HG03097 (cell line): ENCODE results near the gene DEPDC4.
A peak's percentile ranks its signal among the peaks of the same experiment; 100 is the strongest.
"Not testable (repeated sequence)": the region's sequence is repeated elsewhere in the genome, so short reads cannot be mapped to it uniquely, and the experiment has no call there.

Experiments
- ATAC-seq: cut with Tn5 transposase; IDR thresholded peaks from one replicate; pipeline ENCODE4 v1.9.1; 2021; ENCODE audit not compliant: unreplicated experiment, low FRiP score

Gene DEPDC4

DNA sequence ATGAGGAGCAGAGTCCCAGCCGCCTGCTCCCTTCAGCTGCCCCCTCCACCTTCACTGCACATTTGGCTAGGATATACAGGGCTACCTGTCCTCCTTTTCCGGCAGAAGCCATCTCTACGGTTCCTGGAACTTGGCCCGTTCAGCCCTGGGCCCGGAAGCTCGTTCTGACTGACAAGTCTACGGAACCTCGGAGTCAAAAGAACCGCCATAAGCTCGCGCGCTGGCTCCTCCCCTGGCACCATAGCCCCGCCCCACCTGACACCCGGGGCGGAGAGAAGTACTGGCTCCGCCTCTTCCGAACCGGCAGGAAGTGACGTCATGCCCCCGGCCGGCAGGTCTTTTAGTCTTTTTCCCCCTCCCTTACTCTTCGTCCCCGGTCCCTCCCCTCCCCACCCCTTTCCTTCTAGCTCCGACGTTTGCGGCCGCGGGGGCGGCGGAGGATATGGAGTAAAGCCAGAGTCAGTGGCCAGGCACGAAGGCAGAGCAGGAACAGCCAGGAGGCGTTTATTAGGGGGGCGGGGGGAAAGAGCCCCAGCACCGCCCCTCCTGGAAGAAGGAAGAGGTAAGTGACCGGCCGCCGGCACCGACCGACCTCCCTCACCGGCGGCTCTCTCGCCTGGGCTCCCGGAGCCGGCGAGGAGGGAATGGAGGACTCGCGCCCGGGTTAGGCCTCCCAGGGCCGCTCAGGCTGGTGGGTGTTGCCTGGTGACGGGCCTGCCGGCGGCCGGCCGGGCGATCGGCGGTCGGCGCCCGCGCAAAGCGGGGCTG lies at the start of gene DEPDC4, which contains the start of gene SCYL2:
Gene DEPDC4 (minus strand): TSS at position 245 of the 768 bp plus-strand sequence. CDS start 3 bp downstream, at position 242.
Gene SCYL2 (plus strand): TSS at position 343 of the 768 bp plus-strand sequence. CDS start 15,794 bp downstream, outside the sequence.
- peak; percentile 92 for ATAC-seq

DNA sequence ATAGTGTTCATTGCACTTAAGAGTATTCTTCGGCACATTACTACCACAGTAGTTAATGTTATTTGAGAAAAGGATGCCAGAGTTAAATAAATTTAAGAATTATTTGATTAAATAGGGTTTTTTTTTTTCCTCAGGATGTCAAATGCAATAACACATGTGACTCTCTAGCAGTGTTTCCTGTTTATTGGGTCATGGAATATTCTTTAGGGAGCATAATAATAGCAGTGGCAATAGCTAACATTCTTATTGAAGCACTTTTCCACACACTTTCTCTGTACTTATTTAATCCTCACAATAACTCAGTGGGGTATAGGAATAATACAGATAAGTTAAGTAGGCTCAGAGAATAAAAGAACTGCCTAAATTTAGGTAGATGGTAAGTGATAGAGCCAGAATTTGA lies 44.4 kb upstream of the DEPDC4 start:
- ATAC-seq: no peak

DNA sequence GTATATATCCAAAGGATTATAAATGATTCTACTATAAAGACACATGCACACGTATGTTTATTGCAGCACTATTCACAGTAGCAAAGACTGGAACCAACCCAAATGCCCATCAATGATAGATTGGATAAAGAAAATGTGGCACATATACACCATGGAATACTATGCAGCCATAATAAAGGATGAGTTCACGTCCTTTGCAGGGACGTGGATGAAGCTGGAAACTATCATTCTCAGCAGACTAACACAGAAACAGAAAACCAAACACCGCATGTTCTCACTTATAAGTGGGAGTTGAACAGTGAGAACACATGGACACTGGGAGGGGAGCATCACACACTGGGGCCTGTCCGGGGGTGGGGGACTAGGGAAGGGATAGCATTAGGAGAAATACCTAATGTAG lies 41.3 kb upstream of the DEPDC4 start:
- not testable (repeated sequence) for ATAC-seq

DNA sequence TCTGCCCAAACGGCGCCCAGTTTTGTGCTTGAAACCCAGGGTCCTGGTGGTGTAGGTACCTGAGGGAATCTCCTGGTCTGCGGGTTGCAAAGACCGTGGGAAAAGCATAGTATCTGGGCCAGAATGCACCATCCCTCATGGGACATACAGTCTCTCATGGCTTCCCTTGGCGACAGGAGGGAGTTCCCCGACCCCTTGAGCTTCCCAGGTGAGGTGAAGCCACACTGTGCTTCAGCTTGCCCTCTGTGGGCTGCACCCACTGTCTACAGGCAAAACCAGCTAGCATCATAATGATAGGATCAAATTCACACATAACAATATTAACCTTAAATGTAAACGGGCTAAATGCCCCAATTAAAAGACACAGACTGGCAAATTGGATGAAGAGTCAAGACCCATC lies 37.5 kb upstream of the DEPDC4 start:
- ATAC-seq: not testable (repeated sequence)

DNA sequence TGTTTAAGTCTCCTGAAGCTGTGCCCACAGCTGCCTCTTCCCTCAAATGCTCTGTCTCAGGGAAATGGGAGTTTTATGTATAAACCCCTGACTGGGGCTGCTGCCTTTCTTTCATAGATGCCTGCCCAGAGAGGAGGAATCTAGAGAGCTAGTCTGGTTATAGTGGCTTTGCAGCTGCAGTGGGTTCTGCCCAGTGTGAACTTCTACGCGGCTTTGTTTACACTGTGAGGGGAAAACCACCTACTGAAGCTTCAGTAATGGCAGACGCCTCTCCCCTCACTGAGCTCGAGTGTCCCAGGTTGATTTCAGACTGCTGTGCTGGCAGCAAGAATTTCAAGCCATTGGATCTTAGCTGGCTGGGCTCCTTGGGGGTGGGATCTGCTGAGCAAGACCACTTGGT lies 37.0 kb upstream of the DEPDC4 start:
- ATAC-seq: no peak

DNA sequence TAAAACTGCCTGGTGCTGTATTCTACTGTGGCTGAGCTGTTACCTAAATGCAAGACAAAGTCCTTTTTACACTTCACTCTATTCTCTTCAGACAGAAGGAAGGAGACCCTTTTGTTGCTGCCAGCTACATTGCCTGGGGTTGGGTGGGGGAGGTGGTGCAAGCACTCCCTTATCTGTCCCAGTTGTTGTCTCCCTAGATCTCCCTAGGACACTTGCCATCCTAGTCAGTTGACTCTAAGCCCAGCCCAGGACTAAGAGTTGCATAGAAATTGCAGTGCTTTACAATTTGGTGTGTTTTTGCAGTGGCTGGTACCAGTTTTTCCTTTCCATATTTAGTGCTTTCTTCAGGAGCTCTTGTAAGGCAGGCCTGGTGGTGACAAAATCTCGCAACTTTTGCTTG lies 35.2 kb upstream of the DEPDC4 start:
- ATAC-seq: no peak

DNA sequence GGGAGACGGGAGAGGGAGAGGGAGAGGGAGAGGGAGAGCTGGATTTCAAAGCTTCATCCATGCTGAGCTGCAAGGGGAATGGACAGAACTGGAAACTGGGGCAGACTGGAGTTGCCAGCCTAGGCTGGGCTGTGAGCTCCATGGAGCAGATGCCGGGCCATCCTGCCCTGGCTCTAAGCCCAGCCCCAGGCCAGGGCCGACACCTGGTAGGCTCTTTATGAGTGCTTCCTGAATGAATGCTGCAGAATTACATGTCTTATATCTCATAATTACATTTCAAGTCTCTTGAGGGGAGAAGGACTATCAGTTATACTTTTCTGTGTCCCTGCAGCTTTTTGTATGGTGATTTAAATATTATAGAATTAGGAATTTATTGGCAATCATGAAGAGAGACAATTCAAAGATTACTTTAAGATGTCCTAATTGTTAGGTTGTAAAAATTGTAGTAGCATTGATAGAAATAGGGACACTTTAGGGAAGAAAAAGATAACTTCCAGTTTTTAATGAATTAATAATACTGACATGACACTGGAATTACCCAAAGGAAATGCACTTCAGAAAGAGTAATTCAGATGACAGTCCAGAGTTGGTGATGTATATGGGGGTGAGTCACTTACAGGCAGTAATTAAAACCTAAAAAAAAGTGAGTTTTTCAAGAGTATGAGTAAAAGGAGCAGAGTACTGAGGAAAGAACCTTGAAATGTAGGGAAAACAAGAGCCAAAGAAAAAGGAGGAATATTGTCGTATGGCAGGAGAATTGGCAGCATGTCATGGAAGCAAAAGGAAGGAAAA lies 29.1 kb upstream of the DEPDC4 start:
- no peak for ATAC-seq

DNA sequence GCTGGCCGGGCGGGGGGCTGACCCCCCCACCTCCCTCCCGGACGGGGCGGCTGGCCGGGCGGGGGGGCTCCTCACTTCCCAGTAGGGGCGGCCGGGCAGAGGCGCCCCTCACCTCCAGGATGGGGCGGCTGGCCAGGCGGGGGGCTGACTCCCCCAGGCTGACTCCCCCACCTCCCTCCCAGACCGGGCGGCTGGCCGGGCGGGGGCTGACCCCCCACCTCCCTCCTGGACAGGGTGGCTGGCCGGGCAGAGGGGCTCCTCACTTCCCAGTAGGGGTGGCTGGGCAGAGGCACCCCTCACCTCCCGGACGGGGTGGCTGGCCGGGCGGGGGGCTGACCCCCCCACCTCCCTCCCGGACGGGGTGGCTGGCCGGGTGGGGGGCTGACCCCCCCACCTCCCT lies 27.5 kb upstream of the DEPDC4 start:
- not testable (repeated sequence) for ATAC-seq

DNA sequence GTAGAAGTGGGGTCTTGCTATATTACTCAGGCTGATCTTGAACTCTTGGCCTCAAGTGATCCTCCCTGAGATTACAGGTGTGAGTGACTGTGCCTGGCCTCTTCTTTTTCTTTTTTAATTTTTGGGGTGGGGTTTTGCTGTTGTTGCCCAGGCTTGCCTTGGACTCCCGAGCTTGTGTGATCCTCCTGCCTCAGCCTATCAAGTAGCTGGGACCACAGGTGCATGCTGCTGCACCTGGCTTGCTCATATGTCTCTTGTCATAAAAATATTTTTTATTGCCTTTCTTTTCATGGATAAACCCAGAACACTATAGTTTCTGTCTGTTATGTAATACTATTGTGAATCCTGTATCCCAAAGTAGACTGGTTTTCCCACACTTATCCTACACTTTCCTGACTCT lies 26.1 kb upstream of the DEPDC4 start:
- no peak for ATAC-seq

DNA sequence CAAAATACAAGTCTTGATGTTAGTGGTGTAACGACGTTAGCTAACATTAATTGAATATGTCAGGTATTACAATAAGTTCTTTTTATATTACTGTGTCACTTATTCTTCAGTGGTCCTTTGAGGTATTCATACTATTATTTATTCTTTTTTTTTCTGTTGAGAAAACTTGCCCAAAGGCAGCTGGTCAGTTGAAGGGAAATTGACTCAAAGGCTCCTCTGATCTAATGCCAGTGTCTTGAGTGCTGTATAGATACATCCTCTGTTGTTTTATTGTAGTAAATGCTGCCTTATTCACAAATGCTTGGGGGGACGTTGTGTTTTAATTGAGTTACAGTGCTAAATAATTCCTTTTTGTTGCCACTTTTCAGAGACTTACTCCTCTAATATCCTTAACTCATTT lies 23.1 kb upstream of the DEPDC4 start:
- no peak for ATAC-seq

DNA sequence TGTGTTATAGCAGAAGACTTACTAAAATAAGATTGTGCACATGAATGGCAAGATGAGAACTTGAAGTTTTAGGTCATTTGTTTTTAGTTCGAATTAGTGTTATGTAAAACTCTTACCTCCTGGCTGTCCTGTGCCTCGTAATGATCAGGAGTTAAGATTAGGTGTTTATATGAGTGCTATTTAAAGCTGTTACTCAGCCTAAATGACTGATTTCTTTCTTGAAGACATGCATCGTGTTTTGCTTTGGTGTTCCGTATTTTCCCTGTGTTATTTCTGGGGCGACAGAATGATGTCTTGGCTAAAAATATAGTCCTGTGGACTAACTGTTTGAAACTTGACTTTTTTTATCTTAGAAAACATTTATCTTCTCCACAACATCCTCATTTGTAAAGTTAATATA lies 22.2 kb upstream of the DEPDC4 start:
- no peak for ATAC-seq

DNA sequence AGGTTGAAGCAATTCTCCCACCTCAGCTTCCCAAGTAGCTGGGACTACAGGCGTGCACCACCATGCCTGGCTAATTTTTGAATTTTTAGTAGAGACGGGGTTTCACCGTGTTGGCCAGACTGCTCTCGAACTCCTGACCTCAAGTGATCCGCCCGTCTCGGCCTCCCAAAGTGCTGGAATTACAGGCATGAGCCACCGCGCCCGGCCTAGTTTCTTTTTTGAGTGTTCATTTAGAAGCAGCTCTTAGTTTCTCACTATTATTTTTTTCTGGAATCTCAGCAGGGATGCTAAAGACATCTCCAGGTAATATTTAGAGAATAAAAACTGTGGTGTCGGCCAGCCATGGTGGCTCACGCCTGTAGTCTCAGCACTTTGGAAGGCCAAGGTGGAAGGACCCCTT lies 17.7 kb upstream of the DEPDC4 start:
- not testable (repeated sequence) for ATAC-seq

DNA sequence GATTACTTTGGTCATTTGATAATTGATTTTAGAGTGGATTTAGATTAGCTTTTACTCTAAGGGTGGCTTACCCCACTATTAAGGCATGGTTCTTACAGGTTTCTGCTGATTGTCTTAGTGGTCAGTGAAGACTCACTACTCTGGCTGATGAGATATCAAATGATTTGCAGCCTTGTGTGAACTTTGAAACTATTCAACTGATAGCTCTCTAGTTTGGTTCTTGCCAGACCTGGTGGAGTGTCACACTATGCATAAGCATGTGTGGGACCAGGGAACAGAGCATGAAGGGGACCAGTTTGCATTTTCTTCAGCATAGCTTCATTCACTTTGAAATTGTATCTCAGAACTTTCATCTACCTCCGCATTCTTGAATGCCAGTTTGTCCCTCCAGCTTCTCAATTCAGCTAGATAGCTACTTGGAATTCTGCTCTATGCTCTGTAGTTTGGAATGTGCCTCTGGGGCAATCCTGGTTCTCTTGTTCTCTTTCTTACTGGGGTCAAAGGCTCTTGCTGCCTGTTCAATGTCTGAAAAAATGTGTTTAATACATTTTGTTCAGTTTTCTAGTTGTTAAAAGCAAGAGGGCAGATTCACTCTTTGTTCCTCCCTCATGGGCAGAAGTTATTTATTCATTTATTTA lies 12.8 kb upstream of the DEPDC4 start:
- no peak for ATAC-seq

DNA sequence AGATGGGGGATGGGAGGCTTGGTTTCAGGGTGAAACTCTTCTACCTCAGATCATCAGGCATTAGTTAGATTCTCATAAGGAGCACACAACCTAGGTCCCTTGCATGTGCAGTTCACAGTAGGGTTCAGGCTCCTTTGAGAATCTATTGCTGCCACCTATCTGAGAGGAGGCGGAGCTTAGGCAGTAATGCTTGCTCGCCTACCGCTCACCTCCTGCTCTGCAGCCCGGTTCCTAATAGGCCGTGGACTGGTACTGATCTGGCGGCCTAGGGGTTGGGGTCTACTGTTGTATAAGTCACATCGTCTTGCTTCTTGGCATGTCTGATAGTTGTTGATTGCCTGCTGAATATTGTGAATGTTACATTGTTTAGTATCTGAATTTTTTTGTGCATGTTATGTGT lies 12.3 kb upstream of the DEPDC4 start:
- no peak for ATAC-seq

DNA sequence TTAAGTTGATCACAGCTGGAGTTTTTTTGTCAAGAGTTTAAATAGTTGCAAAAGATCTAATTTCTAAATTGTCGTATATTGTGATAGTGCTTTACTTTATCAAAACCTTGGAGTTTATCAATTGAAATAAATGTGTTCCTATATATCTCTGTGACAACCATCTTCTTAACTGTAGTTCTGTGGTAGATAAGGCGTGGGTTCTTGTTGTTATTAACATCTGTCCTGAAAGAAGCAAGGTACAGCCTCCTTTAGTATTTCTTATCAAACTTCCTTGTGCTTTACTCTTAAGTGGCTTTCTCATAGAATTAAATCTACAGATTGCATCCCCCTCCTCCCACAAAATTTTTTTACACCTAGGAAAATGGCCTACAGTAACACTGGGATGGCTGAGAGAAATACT lies 7.4 kb upstream of the DEPDC4 start:
- no peak for ATAC-seq

DNA sequence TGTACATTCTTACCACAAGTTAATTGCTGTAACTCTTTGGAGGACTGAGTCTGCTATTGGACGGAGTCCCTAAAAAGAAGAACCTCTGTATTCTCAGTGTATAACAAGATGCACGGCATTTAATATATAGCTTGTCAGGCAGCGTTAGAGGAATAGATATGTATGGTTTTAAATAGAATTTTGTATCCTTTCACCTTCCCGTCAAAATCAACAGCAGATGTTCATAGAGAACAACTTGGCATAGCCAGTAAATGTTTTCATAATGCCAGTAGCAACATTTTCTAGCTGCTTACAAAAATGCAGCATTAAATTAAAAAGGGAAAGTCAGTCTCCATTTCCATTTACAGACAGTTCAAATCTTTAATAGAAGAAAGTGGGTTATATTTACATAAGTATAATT lies 6.9 kb upstream of the DEPDC4 start:
- no peak for ATAC-seq

DNA sequence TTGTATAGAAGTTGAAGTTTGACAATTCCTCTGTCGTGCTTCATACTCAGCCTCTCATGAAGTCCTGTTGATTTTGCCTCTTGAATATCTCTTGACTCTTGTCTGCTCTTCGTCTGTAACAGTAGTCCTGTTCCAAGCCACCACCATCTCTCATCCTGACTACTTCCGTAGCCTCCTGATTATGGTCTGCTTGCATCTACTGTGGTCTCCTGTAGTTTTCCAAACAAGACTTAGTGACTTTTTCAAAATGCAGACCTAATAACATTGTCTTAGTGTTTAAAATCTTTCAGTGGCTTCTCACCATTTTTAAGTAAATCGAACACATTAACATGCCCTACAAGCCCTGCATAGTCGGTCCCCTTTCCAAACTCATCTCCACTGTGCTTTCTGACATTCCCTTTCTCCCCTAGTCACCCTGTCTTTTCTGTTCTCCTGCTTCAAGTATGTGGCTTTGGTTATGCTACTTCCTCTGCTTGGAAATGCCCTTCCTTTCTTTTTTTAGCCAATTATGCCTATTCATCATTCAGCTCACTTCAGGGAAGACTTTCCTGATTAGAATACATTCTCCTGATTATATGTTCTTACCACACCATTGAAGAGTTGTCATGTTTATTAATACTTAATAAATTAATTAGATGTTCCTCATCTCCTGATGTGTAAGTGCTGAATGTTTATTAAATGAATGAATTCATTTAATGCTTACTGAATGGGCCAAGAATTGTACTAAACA lies 2.1 kb upstream of the DEPDC4 start:
- ATAC-seq: no peak

DNA sequence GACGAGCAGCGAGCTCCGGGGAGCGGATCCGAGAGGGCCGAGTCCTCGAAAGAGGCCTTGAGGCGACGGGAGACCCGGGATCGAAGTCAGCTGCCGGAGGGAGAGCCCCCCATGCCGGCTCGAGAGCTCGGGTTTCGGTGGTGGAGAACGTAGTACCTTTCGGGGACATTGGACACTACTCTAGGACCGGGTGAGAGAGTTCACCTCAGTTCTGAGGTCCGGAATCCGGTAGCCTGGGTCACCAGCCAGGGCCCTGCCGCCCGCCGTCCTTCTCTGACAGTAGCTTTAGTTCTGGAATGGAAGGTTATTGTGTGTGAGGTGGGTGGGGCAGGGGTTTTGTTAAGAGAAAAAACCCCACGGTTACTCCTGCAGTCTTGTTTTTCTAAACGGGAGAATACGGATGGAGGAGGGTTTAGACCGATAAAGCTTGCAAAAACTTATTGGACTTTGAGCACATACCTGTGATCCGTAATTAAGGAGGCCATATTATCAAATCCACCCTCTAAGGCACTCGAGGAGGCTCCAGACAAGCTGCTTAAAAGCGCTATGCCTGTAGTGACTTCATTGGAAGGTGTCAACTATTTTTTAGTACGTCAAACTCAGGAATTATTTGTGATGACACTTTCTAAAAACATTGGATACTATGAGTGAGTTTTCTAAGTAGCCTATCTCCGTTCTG lies 863 bp upstream of the DEPDC4 start:
- ATAC-seq: peak; percentile 20

DNA sequence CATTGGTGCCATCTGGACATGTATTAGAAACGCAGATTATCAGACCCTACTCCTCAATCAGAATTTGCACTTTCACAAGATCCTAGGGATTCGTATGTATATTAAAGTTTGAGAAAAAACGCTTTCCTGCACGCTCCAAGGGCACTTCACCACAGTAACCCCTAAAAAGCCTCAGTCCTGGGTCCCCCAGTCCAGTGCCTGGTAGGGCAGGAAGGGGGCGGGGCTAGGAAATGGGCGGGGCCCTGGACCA lies 369 bp downstream of the DEPDC4 start:
- peak; percentile 80 for ATAC-seq
